B cell (primary cell): ENCODE measurements around the gene LRTM2. TPM values are rescaled to one million over a fixed set of nuclear protein-coding genes. Genes with fewer than 3 reads are reported as not detected.

Experiments used
- ATAC-seq: fragments of 200-7000 bp; cut with Tn5 transposase; one replicate; pipeline ENCODE4 v1.10.0; 2021; ENCODE audit warnings: low read depth, mild to moderate bottlenecking, moderate number of reproducible peaks, moderate library complexity
- CTCF ChIA-PET: fragments of 350-600 bp; sonication (Branson Sonifier 250); formaldehyde crosslinking; loops from one replicate; lab custom pipeline; 2021; ENCODE audit warnings: antibody characterized with exemption, inconsistent platforms; lab: Charles Lee
- POLR2A ChIA-PET: fragments of 350-600 bp; sonication (Branson Sonifier 250); formaldehyde crosslinking; loops from one replicate; lab custom pipeline; 2021; ENCODE audit warnings: antibody characterized with exemption; lab: Charles Lee
- DNase-seq: peaks from one replicate; pipeline ENCODE4 v3.0.0; 2013
- H2AFZ ChIP-seq: 2 replicates; pipeline ENCODE4 v1.6.1; 2012; ENCODE audit warnings: mild to moderate bottlenecking, low read depth, low read length; ENCODE audit not compliant: insufficient read depth, poor library complexity, severe bottlenecking
- H3K27ac ChIP-seq, 2 donors: 1 replicate in 1 of 2; 2 replicates in 1 of 2; pipeline ENCODE4 v1.5.1; 2012 to 2013; ENCODE audit warnings: low read length in 2 of 2, mild to moderate bottlenecking in 2 of 2, moderate library complexity in 1 of 2
- H3K27me3 ChIP-seq, 4 experiments: fragments of 200-600 bp in 1 of 4; sonication (generic) in 1 of 4; replicated peaks in 1 of 4; 1 replicate in 2 of 4; 2 replicates in 2 of 4; pipeline versions ENCODE4 v1.6.1 to v1.7.0; 2013 to 2016; ENCODE audit warnings: low read length in 3 of 4, mild to moderate bottlenecking in 2 of 4, mixed read lengths in 1 of 4, moderate library complexity in 1 of 4; ENCODE audit not compliant: insufficient read depth in 4 of 4, control insufficient read depth in 3 of 4; ENCODE audit errors: control extremely low read depth in 1 of 4
- H3K36me3 ChIP-seq, 2 experiments: replicated peaks in 1 of 2; 1 replicate in 1 of 2; 2 replicates in 1 of 2; pipeline versions ENCODE4 v1.6.1 to v1.7.1; 2013; ENCODE audit warnings: low read length in 1 of 2; ENCODE audit not compliant: insufficient read depth in 2 of 2, control insufficient read depth in 1 of 2; ENCODE audit errors: control extremely low read depth in 1 of 2, extremely low read depth in 1 of 2
- H3K4me1 ChIP-seq, 2 donors: fragments of 200-600 bp in 1 of 2; sonication (generic) in 1 of 2; 1 replicate in 1 of 2; 2 replicates in 1 of 2; pipeline versions ENCODE4 v1.5.1 to v1.6.1; 2013 to 2017; ENCODE audit warnings: low read length in 2 of 2; ENCODE audit not compliant: control insufficient read depth in 2 of 2, insufficient read depth in 2 of 2
- H3K4me2 ChIP-seq: replicated peaks from 2 replicates; pipeline ENCODE3; 2012; ENCODE audit warnings: mild to moderate bottlenecking, low read depth, low read length; ENCODE audit not compliant: poor library complexity, severe bottlenecking
- H3K4me3 ChIP-seq, 5 experiments: fragments of 200-600 bp in 1 of 5; sonication (generic) in 1 of 5; 1 replicate in 3 of 5; 2 replicates in 2 of 5; pipeline versions ENCODE4 v1.5.1 to v1.7.0; 2011 to 2016; ENCODE audit warnings: low read length in 4 of 5, mild to moderate bottlenecking in 4 of 5, low read depth in 2 of 5, control low read depth in 1 of 5, moderate library complexity in 1 of 5; ENCODE audit not compliant: insufficient read depth in 1 of 5; ENCODE audit errors: control extremely low read depth in 1 of 5, extremely low read depth in 1 of 5
- H3K79me2 ChIP-seq: fragments of 200-600 bp; sonication (generic); one replicate; pipeline ENCODE4 v1.6.0; 2016; ENCODE audit warnings: low read length; ENCODE audit not compliant: control insufficient read depth, insufficient read depth
- H3K9ac ChIP-seq: fragments of 200-600 bp; sonication (generic); 2 replicates; pipeline ENCODE4 v1.6.1; 2017; ENCODE audit warnings: mild to moderate bottlenecking, low read length, moderate library complexity
- H3K9me3 ChIP-seq, 3 donors: one replicate each; pipeline versions ENCODE4 v1.6.1 to v1.7.1; 2013; ENCODE audit warnings: low read length in 2 of 3; ENCODE audit not compliant: control insufficient read depth in 2 of 3, insufficient read depth in 1 of 3; ENCODE audit errors: control extremely low read depth in 1 of 3
- H4K20me1 ChIP-seq: 2 replicates; pipeline ENCODE4 v1.6.0; 2012; ENCODE audit warnings: mild to moderate bottlenecking, low read length; ENCODE audit not compliant: insufficient read depth, control insufficient read depth, poor library complexity, severe bottlenecking
- H3K27ac Mint-ChIP-seq: one replicate; pipeline ENCODE4 v1.8.0; 2021; ENCODE audit warnings: mixed read lengths
- H3K27me3 Mint-ChIP-seq: one replicate; pipeline ENCODE4 v1.8.0; 2021; ENCODE audit warnings: mixed read lengths
- H3K4me1 Mint-ChIP-seq: one replicate; pipeline ENCODE4 v1.8.0; 2021; ENCODE audit warnings: mixed read lengths
- H3K4me3 Mint-ChIP-seq: one replicate; pipeline ENCODE4 v1.8.0; 2021; ENCODE audit warnings: mixed read lengths
- H3K9me3 Mint-ChIP-seq: one replicate; pipeline ENCODE4 v1.8.0; 2022; ENCODE audit warnings: mixed read lengths; ENCODE audit not compliant: insufficient read depth
- EZH2 ChIP-seq: IDR thresholded peaks from 2 replicates; pipeline ENCODE4 v1.6.1; 2012; ENCODE audit warnings: borderline replicate concordance, low read depth, mild to moderate bottlenecking, moderate library complexity, low read length; ENCODE audit not compliant: insufficient read depth, poor library complexity, severe bottlenecking
- WGBS: methylation state at CpG from one replicate; pipeline ENCODE4 v1.1.5; 2013; ENCODE audit warnings: missing lambda C conversion rate; ENCODE audit not compliant: insufficient coverage; 5-methylcytosine and 5-hydroxymethylcytosine counted together
- intact Hi-C: fragments of 100-400 bp; cut with micrococcal nuclease; formaldehyde crosslinking; loops from one replicate; pipeline ENCODE4 v1.10.0; 2022
- polyA plus RNA-seq: library from polyadenylated mRNA; depleted of rRNA; stranded (reverse); fragments of >200 nt; gene quantifications from 2 replicates; pipeline ENCODE4 v1.2.3, GENCODE V29; 2012
- total RNA-seq, 2 donors: library from RNA; stranded (reverse); fragments of 120-200 nt in 1 of 2; gene quantifications; 1 replicate in 1 of 2; 2 replicates in 1 of 2; pipeline versions ENCODE4 v1.2.3 to v1.2.4, GENCODE V29; 2013 to 2022
- TF ChIP-seq, protein P1 (sequence below): fragments of 200-600 bp; IDR thresholded peaks from one replicate; pipeline ENCODE4 v1.8.0; 2022; ENCODE audit warnings: antibody characterized with exemption, mild to moderate bottlenecking

Gene LRTM2
- total and polyA plus RNA-seq, 2 donors (not counting 1 experiment from before 2014, with no cell fraction given) = not detected

DNA sequence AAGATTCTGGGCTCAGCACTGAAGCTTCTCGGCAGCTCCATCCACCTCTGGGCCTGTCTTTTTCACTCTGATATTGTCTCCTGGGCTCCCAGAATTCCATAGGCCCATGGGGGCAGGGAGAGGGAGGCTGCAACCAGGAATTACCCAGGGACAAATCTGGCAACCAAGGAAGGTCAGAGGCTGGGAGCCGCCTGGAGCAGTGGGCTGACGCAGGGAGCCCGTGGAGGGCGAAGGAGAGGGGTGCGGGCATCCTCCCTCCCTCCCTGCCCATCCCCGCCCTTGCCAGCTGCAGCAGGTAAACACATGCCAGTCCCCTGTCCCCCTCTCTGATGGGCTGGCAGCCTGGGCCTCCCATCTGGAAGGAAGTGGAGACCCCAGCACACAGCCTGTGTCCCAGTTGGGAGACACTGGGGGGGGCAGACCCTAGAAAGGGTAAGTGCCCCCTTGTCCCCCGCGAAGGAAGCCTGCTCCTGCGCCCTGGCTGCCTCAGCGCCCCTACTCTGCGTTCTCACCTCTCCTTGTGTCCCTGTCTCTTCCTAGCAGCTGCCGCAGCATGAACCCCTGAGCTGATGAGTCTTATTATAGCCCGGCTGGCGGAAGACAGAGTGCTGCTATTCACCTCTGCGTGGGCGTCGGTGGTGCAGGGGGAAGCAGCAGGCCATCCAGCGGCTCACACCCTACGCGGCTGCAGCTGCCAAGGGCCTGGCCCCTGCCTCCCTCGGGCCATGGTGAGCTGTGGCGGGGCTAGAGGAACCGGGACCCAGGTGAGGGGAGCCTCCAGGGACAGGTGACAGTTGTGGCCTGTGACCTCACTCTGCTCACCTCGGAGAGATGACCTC is 6.7 kb downstream of the LRTM2 start:
- intact Hi-C loops = no loop called here
- ATAC-seq = no peak
- WGBS = 71% methylated on average over 23 of the region's 25 CpGs
- POLR2A ChIA-PET = no interaction called here
- Histone ChIP-seq H3K9ac (no peak overlapping the region), H3K4me3 (no peak overlapping the region), H3K9me3 (peaks cover 0 to 8% (median 0%) of the 10 kb centered on the region in 3 donors), H3K79me2 (no peaks in the 10 kb centered on the region), H4K20me1 (no peaks in the 10 kb centered on the region), H3K27ac (no peak overlapping the region), H3K27me3 (peaks cover 0 to 27% (median 3%) of the 10 kb centered on the region in 4 experiments), H3K4me1 (no peaks in the 10 kb centered on the region), H2AFZ (no peak overlapping the region), H3K36me3 (no peaks in the 10 kb centered on the region), H3K4me2 (peak overlapping the region; percentile 6)
- CTCF ChIA-PET = no interaction called here
- DNase-seq = no peak
- H3K4me3 Mint-ChIP-seq = no peak overlapping the region
- no peak overlapping the region for H3K27ac Mint-ChIP-seq
- peaks cover 3% of the 10 kb centered on the region for H3K4me1 Mint-ChIP-seq
- TF ChIP-seq EZH2 = no peak
- TF ChIP-seq, protein P1, sequence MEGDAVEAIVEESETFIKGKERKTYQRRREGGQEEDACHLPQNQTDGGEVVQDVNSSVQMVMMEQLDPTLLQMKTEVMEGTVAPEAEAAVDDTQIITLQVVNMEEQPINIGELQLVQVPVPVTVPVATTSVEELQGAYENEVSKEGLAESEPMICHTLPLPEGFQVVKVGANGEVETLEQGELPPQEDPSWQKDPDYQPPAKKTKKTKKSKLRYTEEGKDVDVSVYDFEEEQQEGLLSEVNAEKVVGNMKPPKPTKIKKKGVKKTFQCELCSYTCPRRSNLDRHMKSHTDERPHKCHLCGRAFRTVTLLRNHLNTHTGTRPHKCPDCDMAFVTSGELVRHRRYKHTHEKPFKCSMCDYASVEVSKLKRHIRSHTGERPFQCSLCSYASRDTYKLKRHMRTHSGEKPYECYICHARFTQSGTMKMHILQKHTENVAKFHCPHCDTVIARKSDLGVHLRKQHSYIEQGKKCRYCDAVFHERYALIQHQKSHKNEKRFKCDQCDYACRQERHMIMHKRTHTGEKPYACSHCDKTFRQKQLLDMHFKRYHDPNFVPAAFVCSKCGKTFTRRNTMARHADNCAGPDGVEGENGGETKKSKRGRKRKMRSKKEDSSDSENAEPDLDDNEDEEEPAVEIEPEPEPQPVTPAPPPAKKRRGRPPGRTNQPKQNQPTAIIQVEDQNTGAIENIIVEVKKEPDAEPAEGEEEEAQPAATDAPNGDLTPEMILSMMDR = no peak
- H3K27me3 Mint-ChIP-seq = peaks cover 36% of the 10 kb centered on the region
- no peaks in the 10 kb centered on the region for H3K9me3 Mint-ChIP-seq
